GM06990 (cell line): Measurements from ENCODE around the gene AKT1S1.

Experiments used
- DNase-seq: peaks from one replicate; pipeline ENCODE4 v3.0.0-alpha.2; 2011; ENCODE audit not compliant: insufficient read length; ENCODE audit errors: extremely low read depth
- H3K27me3 ChIP-seq: replicated peaks from 2 replicates; pipeline ENCODE4 v1.6.0; 2011; ENCODE audit warnings: low read length; ENCODE audit not compliant: control insufficient read depth, insufficient read depth
- H3K36me3 ChIP-seq: 2 replicates; pipeline ENCODE4 v1.5.1; 2011; ENCODE audit warnings: low read length; ENCODE audit not compliant: control insufficient read depth, insufficient read depth
- H3K4me3 ChIP-seq: replicated peaks from 2 replicates; pipeline ENCODE4 v1.5.1; 2011; ENCODE audit warnings: low read depth, mild to moderate bottlenecking, control low read depth, low read length
- CTCF ChIP-seq: IDR thresholded peaks from 2 replicates; pipeline ENCODE4 v1.5.1; 2011; ENCODE audit warnings: low read length, control low read depth, mild to moderate bottlenecking, inconsistent platforms; ENCODE audit not compliant: insufficient read depth, poor library complexity, severe bottlenecking

The AKT1S1 gene

DNA sequence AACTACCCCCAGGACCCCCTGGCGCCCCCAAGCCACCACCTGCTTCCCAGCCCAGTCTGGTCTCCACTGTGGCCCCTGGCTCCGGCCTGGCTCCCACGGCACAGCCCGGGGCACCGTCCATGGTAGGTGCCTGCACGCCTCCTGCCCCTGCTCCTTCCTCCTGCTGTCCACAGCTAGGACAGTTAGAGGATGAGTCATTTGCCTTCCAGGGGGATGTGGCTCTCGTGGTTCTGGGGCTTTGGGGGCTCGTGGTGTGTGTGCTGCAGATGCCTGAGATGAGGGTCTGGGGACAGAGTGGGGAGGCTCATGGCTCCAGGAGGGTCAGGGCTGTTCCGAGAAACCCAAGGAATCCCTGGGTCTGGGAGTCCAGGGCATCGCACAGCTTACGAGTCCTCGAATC is 46.4 kb downstream of the AKT1S1 start:
- no peak overlapping the region for H3K4me3 ChIP-seq
- no peak for DNase-seq
- no peaks in the 10 kb centered on the region for H3K27me3 ChIP-seq
- H3K36me3 ChIP-seq = peaks cover 37% of the 10 kb centered on the region
- no peak for TF ChIP-seq CTCF

DNA sequence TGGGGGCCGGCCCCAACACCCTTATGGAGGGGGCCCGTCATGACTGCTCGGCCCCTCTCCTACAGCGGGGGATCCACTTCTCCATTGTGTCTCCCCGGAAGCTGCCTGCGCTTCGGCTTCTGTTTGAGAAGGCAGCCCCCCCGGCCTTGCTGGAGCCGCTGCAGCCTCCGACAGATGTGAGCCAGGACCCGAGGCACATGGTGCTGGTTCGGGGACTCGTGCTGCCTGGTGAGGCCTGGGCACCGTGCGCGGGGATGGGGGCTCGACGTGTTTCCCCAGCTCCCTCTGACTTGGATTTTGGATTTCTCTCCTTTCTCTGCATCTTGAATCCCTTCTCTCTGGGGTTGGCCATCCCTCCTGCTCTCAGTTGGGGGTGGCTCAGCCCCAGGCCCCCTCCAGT is 47.4 kb downstream of the AKT1S1 start:
- H3K27me3 ChIP-seq = no peaks in the 10 kb centered on the region
- no peak for DNase-seq
- H3K4me3 ChIP-seq = no peak overlapping the region
- TF ChIP-seq CTCF = no peak
- peaks cover 29% of the 10 kb centered on the region for H3K36me3 ChIP-seq

- no peak for DNase-seq
- H3K4me3 ChIP-seq = no peak overlapping the region
Observed at GRCh38 chr19:49829200-49829599, 48.0 kb downstream of the AKT1S1 start.

GRCh38 chr19:49827034-49827433 is 50.1 kb downstream of the AKT1S1 start:
- peaks cover 17% of the 10 kb centered on the region for H3K36me3 ChIP-seq
- H3K4me3 ChIP-seq = no peak overlapping the region

More at GRCh38 chr19:49829200-49829599, 48.0 kb downstream of the AKT1S1 start:
- Histone ChIP-seq H3K27me3 (no peaks in the 10 kb centered on the region), H3K36me3 (peaks cover 28% of the 10 kb centered on the region)
- TF ChIP-seq CTCF = no peak

DNA sequence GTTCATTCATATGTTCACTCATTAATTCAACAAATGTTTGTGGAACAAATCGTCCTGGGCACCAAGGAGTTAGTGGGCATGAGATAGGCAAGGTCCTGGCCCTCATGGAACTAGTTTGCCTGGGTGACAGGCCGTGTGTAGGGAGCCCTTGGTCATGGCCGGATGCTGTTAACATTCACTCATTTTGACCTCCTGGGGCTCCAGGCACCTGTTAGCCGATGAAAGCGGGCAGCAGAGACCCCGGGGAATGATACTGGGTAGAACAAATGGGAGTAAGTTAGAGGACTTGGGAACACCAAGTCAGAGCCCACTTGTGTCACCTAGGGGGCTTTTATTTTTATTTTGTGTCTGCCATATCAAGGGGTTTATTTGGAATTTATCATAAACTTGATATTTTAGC is 52.5 kb downstream of the AKT1S1 start:
- H3K36me3 ChIP-seq = peaks cover 14% of the 10 kb centered on the region
- no peaks in the 10 kb centered on the region for H3K27me3 ChIP-seq
- H3K4me3 ChIP-seq = no peak overlapping the region
- TF ChIP-seq CTCF = no peak
- DNase-seq = no peak

More at GRCh38 chr19:49827034-49827433, 50.1 kb downstream of the AKT1S1 start:
- DNase-seq = no peak
- no peaks in the 10 kb centered on the region for H3K27me3 ChIP-seq
- TF ChIP-seq CTCF = no peak

- H3K4me3 ChIP-seq = no peak overlapping the region
- no peak for TF ChIP-seq CTCF
- no peak for DNase-seq
- no peaks in the 10 kb centered on the region for H3K27me3 ChIP-seq
- H3K36me3 ChIP-seq = peaks cover 13% of the 10 kb centered on the region
Observed at GRCh38 chr19:49823472-49823871, 53.7 kb downstream of the AKT1S1 start.
